GM19238 (cell line): ENCODE measurements around the gene PLXNB2.
"Not testable (repeated sequence)": the region's sequence is repeated elsewhere in the genome, so short reads cannot be mapped to it uniquely, and the experiment has no call there.

Experiments used
- DNase-seq: peaks from one replicate; pipeline ENCODE4 v3.0.0; 2011; ENCODE audit warnings: low spot score; ENCODE audit not compliant: insufficient read length

Gene PLXNB2

GRCh38 chr22:50326225-50326955 lies 18.9 kb upstream of the PLXNB2 start:
- no peak for DNase-seq

- no peak for DNase-seq
These were observed 18.2 kb upstream of the PLXNB2 start for GRCh38 chr22:50325444-50326224.

- no peak for DNase-seq
These were observed 16.5 kb upstream of the PLXNB2 start for GRCh38 chr22:50323900-50324299.

- not testable (repeated sequence) for DNase-seq
These were observed 15.1 kb upstream of the PLXNB2 start for GRCh38 chr22:50322382-50323104.

- no peak for DNase-seq
These were observed 13.4 kb upstream of the PLXNB2 start for GRCh38 chr22:50320671-50321325.

GRCh38 chr22:50320116-50320515 lies 12.7 kb upstream of the PLXNB2 start:
- DNase-seq, result no peak

GRCh38 chr22:50319503-50319951 lies 12.1 kb upstream of the PLXNB2 start:
- no peak for DNase-seq

GRCh38 chr22:50318698-50319411 lies 11.4 kb upstream of the PLXNB2 start:
- no peak for DNase-seq

GRCh38 chr22:50318356-50318697 lies 10.9 kb upstream of the PLXNB2 start:
- no peak for DNase-seq

- no peak for DNase-seq
These were observed 10.2 kb upstream of the PLXNB2 start for GRCh38 chr22:50317674-50318073.

- DNase-seq, result no peak
These were observed 9.7 kb upstream of the PLXNB2 start for GRCh38 chr22:50317178-50317577.

GRCh38 chr22:50316114-50317065 lies 8.9 kb upstream of the PLXNB2 start:
- no peak for DNase-seq

- no peak for DNase-seq
These were observed 8.1 kb upstream of the PLXNB2 start for GRCh38 chr22:50315289-50316113.

- DNase-seq, result peak; percentile 92
These were observed 7.2 kb upstream of the PLXNB2 start for GRCh38 chr22:50314455-50315288.

- DNase-seq, result no peak
These were observed 6.6 kb upstream of the PLXNB2 start for GRCh38 chr22:50314081-50314454.

GRCh38 chr22:50313600-50313999 lies 6.2 kb upstream of the PLXNB2 start:
- DNase-seq, result no peak

GRCh38 chr22:50313021-50313420 lies 5.6 kb upstream of the PLXNB2 start:
- DNase-seq, result no peak

- DNase-seq, result no peak
These were observed 4.9 kb upstream of the PLXNB2 start for GRCh38 chr22:50312371-50312770.
